H1 (cell line): ENCODE measurements around the gene ALS2CL.

Experiments
- BACH1 ChIP-seq: IDR thresholded peaks from 2 replicates; pipeline ENCODE4 v1.6.1; 2012; ENCODE audit warnings: low read length, improper control_type of control experiment
- CBX8 ChIP-seq: fragments of 300-800, 300-1000 bp; sonication (generic); IDR thresholded peaks from 2 replicates; pipeline ENCODE4 v1.7.1; 2016; ENCODE audit warnings: low read depth, low read length, borderline replicate concordance
- EP300 ChIP-seq, 2 experiments: IDR thresholded peaks; 1 replicate in 1 of 2; 2 replicates in 1 of 2; pipeline ENCODE4 v1.6.1; 2011 to 2012; ENCODE audit warnings: low read depth in 2 of 2, low read length in 2 of 2, mild to moderate bottlenecking in 2 of 2, borderline replicate concordance in 1 of 2, inconsistent platforms in 1 of 2, moderate library complexity in 1 of 2
- POLR2A ChIP-seq, 2 experiments: IDR thresholded peaks; 1 replicate in 1 of 2; 2 replicates in 1 of 2; pipeline ENCODE4 v1.6.1; 2011; ENCODE audit warnings: low read depth in 2 of 2, low read length in 2 of 2, mild to moderate bottlenecking in 2 of 2; ENCODE audit errors: control extremely low read depth in 1 of 2
- POLR2AphosphoS5 ChIP-seq: IDR thresholded peaks from 2 replicates; pipeline ENCODE4 v1.6.1; 2011; ENCODE audit warnings: low read depth, low read length
- SIRT6 ChIP-seq: IDR thresholded peaks from one replicate; pipeline ENCODE4 v1.7.1; 2012; ENCODE audit warnings: low read length, inconsistent platforms
- SIX5 ChIP-seq: IDR thresholded peaks from 2 replicates; pipeline ENCODE4 v1.6.1; 2011; ENCODE audit warnings: mild to moderate bottlenecking, low read depth, low read length
- SP4 ChIP-seq: IDR thresholded peaks from 2 replicates; pipeline ENCODE4 v1.6.1; 2012; ENCODE audit warnings: low read length, inconsistent platforms
- TAF1 ChIP-seq: IDR thresholded peaks from 2 replicates; pipeline ENCODE4 v1.6.1; 2011; ENCODE audit warnings: mild to moderate bottlenecking, low read depth, low read length
- TEAD4 ChIP-seq: IDR thresholded peaks from 2 replicates; pipeline ENCODE4 v1.6.1; 2012; ENCODE audit warnings: low read depth, low read length, inconsistent platforms, mixed read lengths
- TF ChIP-seq, protein P1 (sequence below), 3 experiments: IDR thresholded peaks; 1 replicate in 2 of 3; 2 replicates in 1 of 3; pipeline versions ENCODE4 v1.5.1 to v1.6.1; 2011; ENCODE audit warnings: low read length in 3 of 3, mild to moderate bottlenecking in 3 of 3, inconsistent platforms in 2 of 3, low read depth in 1 of 3, moderate library complexity in 1 of 3; ENCODE audit not compliant: insufficient read depth in 1 of 3; ENCODE audit errors: control extremely low read depth in 1 of 3
- TF ChIP-seq, protein P2 (sequence below): IDR thresholded peaks from 2 replicates; pipeline ENCODE4 v1.6.1; 2012; ENCODE audit warnings: low read length, inconsistent platforms
- TF ChIP-seq, protein P3 (sequence below): IDR thresholded peaks from 2 replicates; pipeline ENCODE4 v1.6.1; 2011; ENCODE audit warnings: low read depth, mild to moderate bottlenecking, low read length; ENCODE audit not compliant: insufficient read depth

DNA sequence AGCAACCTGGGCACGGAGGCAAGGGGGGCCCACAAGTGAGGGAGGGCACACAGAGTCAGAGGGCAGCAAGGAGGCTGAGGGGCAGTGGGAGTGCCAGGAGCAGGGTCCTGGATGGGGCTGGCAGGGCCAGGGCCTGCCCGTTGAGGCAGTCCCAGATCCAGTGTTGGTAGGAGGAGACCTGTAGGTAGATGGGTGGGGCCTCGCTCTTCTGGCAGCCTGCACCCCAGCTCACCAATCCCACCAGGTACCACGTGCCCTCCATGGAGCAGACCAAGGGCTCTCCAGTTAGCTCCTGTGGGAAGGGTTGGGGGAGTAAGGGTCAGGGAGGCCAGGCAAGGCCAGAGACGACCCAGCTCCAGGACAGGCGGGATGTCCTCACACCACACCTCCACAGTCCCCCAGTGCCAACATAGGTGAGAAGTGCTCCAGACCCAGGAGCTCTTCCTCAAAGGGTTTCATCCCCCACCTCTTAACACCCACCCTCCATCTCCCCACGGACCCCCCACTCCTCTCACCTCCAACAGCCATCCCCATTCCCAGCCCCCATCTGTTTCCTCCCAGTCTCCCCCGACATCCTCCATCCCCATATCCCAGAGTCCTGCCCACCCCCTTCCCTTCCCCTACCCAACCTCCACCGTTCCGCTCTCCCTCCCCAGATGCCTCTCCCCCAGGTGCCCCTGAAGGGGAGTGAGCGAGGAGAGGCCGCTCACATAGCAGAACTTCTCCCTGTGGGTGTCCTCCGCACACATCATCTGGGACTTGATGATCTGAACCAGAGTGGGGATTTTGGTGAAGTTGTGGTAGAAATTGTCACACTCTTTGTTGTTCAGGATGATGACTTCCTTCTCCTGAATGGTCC is 18.9 kb upstream of the ALS2CL start:
- TF ChIP-seq POLR2AphosphoS5 (no peak), TEAD4 (no peak), EP300 (IDR thresholded peaks at IDR 0.05; ENCODE audit: borderline replicate concordance in 1 of 2, low read depth in 2 of 2, low read length in 2 of 2) (no peak), SP4 (no peak), BACH1 (no peak), POLR2A (IDR thresholded peaks at IDR 0.05; ENCODE audit: control extremely low read depth in 1 of 2, low read depth in 2 of 2, low read length in 2 of 2) (no peak), CBX8 (no peak), TAF1 (no peak), SIX5 (no peak), SIRT6 (no peak)
- TF ChIP-seq, protein P1, sequence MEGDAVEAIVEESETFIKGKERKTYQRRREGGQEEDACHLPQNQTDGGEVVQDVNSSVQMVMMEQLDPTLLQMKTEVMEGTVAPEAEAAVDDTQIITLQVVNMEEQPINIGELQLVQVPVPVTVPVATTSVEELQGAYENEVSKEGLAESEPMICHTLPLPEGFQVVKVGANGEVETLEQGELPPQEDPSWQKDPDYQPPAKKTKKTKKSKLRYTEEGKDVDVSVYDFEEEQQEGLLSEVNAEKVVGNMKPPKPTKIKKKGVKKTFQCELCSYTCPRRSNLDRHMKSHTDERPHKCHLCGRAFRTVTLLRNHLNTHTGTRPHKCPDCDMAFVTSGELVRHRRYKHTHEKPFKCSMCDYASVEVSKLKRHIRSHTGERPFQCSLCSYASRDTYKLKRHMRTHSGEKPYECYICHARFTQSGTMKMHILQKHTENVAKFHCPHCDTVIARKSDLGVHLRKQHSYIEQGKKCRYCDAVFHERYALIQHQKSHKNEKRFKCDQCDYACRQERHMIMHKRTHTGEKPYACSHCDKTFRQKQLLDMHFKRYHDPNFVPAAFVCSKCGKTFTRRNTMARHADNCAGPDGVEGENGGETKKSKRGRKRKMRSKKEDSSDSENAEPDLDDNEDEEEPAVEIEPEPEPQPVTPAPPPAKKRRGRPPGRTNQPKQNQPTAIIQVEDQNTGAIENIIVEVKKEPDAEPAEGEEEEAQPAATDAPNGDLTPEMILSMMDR (IDR thresholded peaks at IDR 0.05; ENCODE audit: control extremely low read depth in 1 of 3, insufficient read depth in 1 of 3, low read depth in 1 of 3, low read length in 3 of 3), result no peak
- TF ChIP-seq, protein P2, sequence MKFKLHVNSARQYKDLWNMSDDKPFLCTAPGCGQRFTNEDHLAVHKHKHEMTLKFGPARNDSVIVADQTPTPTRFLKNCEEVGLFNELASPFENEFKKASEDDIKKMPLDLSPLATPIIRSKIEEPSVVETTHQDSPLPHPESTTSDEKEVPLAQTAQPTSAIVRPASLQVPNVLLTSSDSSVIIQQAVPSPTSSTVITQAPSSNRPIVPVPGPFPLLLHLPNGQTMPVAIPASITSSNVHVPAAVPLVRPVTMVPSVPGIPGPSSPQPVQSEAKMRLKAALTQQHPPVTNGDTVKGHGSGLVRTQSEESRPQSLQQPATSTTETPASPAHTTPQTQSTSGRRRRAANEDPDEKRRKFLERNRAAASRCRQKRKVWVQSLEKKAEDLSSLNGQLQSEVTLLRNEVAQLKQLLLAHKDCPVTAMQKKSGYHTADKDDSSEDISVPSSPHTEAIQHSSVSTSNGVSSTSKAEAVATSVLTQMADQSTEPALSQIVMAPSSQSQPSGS, result no peak
- TF ChIP-seq, protein P3, sequence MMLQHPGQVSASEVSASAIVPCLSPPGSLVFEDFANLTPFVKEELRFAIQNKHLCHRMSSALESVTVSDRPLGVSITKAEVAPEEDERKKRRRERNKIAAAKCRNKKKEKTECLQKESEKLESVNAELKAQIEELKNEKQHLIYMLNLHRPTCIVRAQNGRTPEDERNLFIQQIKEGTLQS, result no peak
